HG03342 (cell line): ENCODE measurements around the gene SLC2A4.

Experiments
- ATAC-seq: cut with Tn5 transposase; IDR thresholded peaks from one replicate; pipeline ENCODE4 v1.9.1; 2021; ENCODE audit warnings: mild to moderate bottlenecking, moderate library complexity; ENCODE audit not compliant: unreplicated experiment

SLC2A4 gene

GRCh38 chr17:7296189-7296861 is 14.8 kb downstream of the SLC2A4 start:
- ATAC-seq = no peak

GRCh38 chr17:7304179-7304578 is 22.7 kb downstream of the SLC2A4 start:
- no peak for ATAC-seq

GRCh38 chr17:7306911-7307685 is 25.6 kb downstream of the SLC2A4 start, which contains the start of gene EIF5A:
TSS of gene EIF5A (plus strand) at chr17:7307628. CDS start at chr17:7309636, 2,008 bp downstream.
- peak; percentile 69 for ATAC-seq

GRCh38 chr17:7307686-7308624 is 26.4 kb downstream of the SLC2A4 start:
- ATAC-seq = peak; percentile 1

GRCh38 chr17:7308625-7309433 is 27.3 kb downstream of the SLC2A4 start:
- ATAC-seq = peak; percentile 27

GRCh38 chr17:7309628-7310027 is 28.1 kb downstream of the SLC2A4 start:
- no peak for ATAC-seq

- ATAC-seq = no peak
These were observed 29.7 kb downstream of the SLC2A4 start for GRCh38 chr17:7311110-7311705.

GRCh38 chr17:7312432-7313087 is 31.0 kb downstream of the SLC2A4 start:
- ATAC-seq = no peak

- no peak for ATAC-seq
These were observed 31.8 kb downstream of the SLC2A4 start for GRCh38 chr17:7313088-7313889.

GRCh38 chr17:7313890-7314718 is 32.6 kb downstream of the SLC2A4 start:
- no peak for ATAC-seq

GRCh38 chr17:7314719-7315569 is 33.4 kb downstream of the SLC2A4 start, which contains the start of gene GPS2:
TSS of gene GPS2 (minus strand) at chr17:7315360. CDS start at chr17:7315052, 308 bp downstream.
- peak; percentile 70 for ATAC-seq

- ATAC-seq = no peak
These were observed 34.2 kb downstream of the SLC2A4 start for GRCh38 chr17:7315570-7316235.

- ATAC-seq = no peak
These were observed 35.8 kb downstream of the SLC2A4 start for GRCh38 chr17:7317161-7317803.

- no peak for ATAC-seq
These were observed 36.8 kb downstream of the SLC2A4 start for GRCh38 chr17:7318121-7318860.

GRCh38 chr17:7321466-7321865 is 39.9 kb downstream of the SLC2A4 start:
- ATAC-seq = no peak
